CD8-positive, alpha-beta memory T cell (primary cell): Measurements from ENCODE around the gene TMEM18. TPM values are rescaled to one million over a fixed set of nuclear protein-coding genes. Genes with fewer than 3 reads are reported as not detected.

Experiments
- CTCF ChIA-PET: fragments of 350-600 bp; sonication (Branson Sonifier 250); formaldehyde crosslinking; loops from one replicate; lab custom pipeline; 2021; ENCODE audit warnings: antibody characterized with exemption; lab: Charles Lee
- POLR2A ChIA-PET: fragments of 350-600 bp; sonication (Branson Sonifier 250); formaldehyde crosslinking; loops from one replicate; lab custom pipeline; 2021; ENCODE audit warnings: antibody characterized with exemption; lab: Charles Lee
- DNase-seq, 5 donors: peaks; one replicate each; pipeline versions ENCODE4 v3.0.0 to v3.0.0-alpha.2; 2020 to 2022; ENCODE audit warnings: mixed read lengths in 1 of 5
- H3K27ac ChIP-seq: one replicate; pipeline ENCODE4 v1.7.0; 2013; ENCODE audit warnings: low read depth, mild to moderate bottlenecking, low read length, moderate library complexity
- H3K27me3 ChIP-seq: 2 replicates; pipeline ENCODE4 v1.7.0; 2013; ENCODE audit warnings: low read length, mild to moderate bottlenecking; ENCODE audit not compliant: insufficient read depth, poor library complexity, severe bottlenecking
- H3K36me3 ChIP-seq: 2 replicates; pipeline ENCODE4 v1.7.0; 2013; ENCODE audit warnings: mild to moderate bottlenecking, low read length, moderate library complexity; ENCODE audit not compliant: insufficient read depth
- H3K4me1 ChIP-seq: 2 replicates; pipeline ENCODE4 v1.7.0; 2013; ENCODE audit warnings: mild to moderate bottlenecking, low read length, moderate library complexity; ENCODE audit not compliant: insufficient read depth
- H3K4me3 ChIP-seq: 2 replicates; pipeline ENCODE4 v1.7.0; 2013; ENCODE audit warnings: mild to moderate bottlenecking, low read length
- H3K9me3 ChIP-seq: 2 replicates; pipeline ENCODE4 v1.7.0; 2013; ENCODE audit warnings: mild to moderate bottlenecking, low read length
- H3K27ac Mint-ChIP-seq, 8 donors: one replicate each; pipeline ENCODE4 v1.8.0; 2020 to 2021; ENCODE audit warnings: mixed read lengths in 8 of 8, mild to moderate bottlenecking in 6 of 8, inconsistent platforms in 3 of 8, moderate library complexity in 3 of 8
- H3K27me3 Mint-ChIP-seq, 2 donors: one replicate each; pipeline ENCODE4 v1.8.0; 2020 to 2021; ENCODE audit warnings: mixed read lengths in 2 of 2, mild to moderate bottlenecking in 1 of 2, moderate library complexity in 1 of 2
- H3K36me3 Mint-ChIP-seq, 3 donors: one replicate each; pipeline ENCODE4 v1.8.0; 2020 to 2021; ENCODE audit warnings: mixed read lengths in 3 of 3, inconsistent platforms in 1 of 3, mild to moderate bottlenecking in 1 of 3
- H3K4me1 Mint-ChIP-seq, 3 donors: one replicate each; pipeline ENCODE4 v1.8.0; 2020 to 2021; ENCODE audit warnings: mixed read lengths in 3 of 3, inconsistent platforms in 1 of 3, mild to moderate bottlenecking in 1 of 3
- H3K4me3 Mint-ChIP-seq, 7 donors: one replicate each; pipeline ENCODE4 v1.8.0; 2020 to 2021; ENCODE audit warnings: mixed read lengths in 7 of 7, mild to moderate bottlenecking in 6 of 7, moderate library complexity in 4 of 7, inconsistent platforms in 2 of 7
- H3K9me3 Mint-ChIP-seq, 5 donors: one replicate each; pipeline ENCODE4 v1.8.0; 2020 to 2022; ENCODE audit warnings: mixed read lengths in 5 of 5, mild to moderate bottlenecking in 3 of 5, moderate library complexity in 2 of 5, inconsistent platforms in 1 of 5
- polyA plus RNA-seq: library from polyadenylated mRNA; unstranded; fragments of 300-500 nt; fragmentation: Illumina TruSeq; gene quantifications from one replicate; pipeline ENCODE4 v1.2.3, GENCODE V29; 2021
- total RNA-seq, 2 experiments: library from RNA; stranded (reverse); gene quantifications; one replicate each; pipeline ENCODE4 v1.2.3, GENCODE V29; 2021

The TMEM18 gene
- total RNA-seq: 10 to 100 TPM; 20.7 to 23.3 TPM
- polyA plus RNA-seq: 22.2 TPM

DNA sequence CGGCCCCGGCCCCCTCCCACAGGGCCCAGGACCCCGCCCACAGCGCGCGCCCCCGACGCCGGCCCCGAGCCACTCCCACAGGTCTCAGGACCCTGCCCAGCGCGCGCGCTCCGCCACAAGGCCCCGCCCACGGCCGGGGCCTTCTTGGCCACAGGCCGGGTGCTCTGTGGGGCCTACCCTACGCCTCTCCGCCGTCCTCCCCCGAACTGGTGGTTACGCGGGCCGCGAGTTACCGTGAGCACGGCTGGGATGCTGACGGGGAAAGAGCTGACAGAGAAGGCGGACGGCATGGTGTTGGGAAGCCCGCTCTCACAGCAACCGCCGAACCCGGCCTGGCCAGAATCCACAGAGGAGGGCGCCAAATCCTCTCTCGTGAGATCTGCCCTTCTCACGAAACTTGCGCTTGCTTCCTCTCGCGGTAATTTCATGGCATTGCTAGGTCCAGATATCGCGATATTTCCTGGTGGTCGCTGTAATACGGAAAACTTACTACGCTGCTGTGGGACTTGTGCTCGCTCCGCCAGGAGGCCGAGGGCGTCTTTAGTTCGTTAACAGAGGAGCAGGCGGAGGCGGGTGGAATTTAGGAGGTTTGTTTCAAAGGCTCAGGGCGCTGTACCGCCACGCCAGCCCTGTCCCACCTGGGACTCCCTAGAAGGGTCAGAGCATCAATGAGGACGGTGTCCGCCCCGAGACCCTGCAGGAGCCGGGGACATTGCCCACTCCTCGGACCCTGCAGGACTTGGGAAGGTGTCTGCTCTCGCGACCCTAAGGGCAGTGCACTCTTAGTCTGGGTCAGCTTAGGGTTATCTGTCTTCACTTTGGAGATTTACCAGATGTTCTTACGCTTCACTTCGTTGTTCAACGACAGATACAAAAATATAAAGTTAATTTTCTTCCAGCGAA lies at the start of gene TMEM18:
TMEM18 (minus strand) TSS at position 351 of the 903 bp plus-strand sequence; CDS start at position 290, 61 bp downstream.
- Mint-ChIP-seq H3K27ac (peak within 1 kb of the TSS; percentile 91 to 99 (median 99)), H3K36me3 (peaks cover 0 to 35% (median 3%) of the 10 kb centered on the region in 3 donors), H3K4me3 (peak within 1 kb of the TSS; percentile 91 to 98 (median 95)), H3K9me3 (no peaks in the 10 kb centered on the region), H3K27me3 (no peaks in the 10 kb centered on the region), H3K4me1 (peaks cover 29 to 44% (median 38%) of the 10 kb centered on the region in 3 donors)
- no peaks in the 10 kb centered on the region for H3K27me3 ChIP-seq
- no peaks in the 10 kb centered on the region for H3K36me3 ChIP-seq
- CTCF ChIA-PET: interaction anchor here (1.4 to 2.1 kb wide), 2 partner anchors 60 to 240 kb away, joined by 3 to 4 read pairs; no protein-coding TSS in a partner anchor
- H3K4me3 ChIP-seq: peak within 1 kb of the TSS; percentile 74
- peaks cover 23% of the 10 kb centered on the region for H3K4me1 ChIP-seq
- peak within 1 kb of the TSS; percentile 88 for H3K27ac ChIP-seq
- H3K9me3 ChIP-seq: no peaks in the 10 kb centered on the region
- DNase-seq: peak; percentile 79 to 99 (median 98)
- POLR2A ChIA-PET: interaction anchor here (0.7 kb wide), 1 partner anchor 453 kb away, joined by 5 read pairs; no protein-coding TSS in a partner anchor

DNA sequence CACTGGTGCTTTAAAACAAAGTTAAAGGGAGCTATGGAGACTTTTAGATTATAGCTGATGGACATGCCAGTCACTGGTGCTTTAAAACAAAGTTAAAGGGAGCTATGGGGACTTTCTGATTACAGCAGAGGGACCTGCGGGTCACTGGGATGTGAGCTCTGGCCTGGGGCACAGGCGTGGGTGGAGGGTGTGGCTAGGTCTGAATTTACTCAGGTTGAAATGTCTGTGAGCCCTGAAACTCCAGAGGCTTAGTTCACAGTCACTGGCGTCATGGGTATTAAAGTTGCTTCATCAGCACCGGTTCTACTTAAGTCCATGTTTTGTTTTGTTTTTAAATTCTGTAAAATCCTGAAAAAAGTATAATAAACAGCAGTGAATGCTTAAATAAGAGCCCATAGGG lies 49.0 kb upstream of the TMEM18 start:
- Mint-ChIP-seq H3K27me3 (peaks cover 14 to 36% of the 10 kb centered on the region in 2 donors), H3K4me3 (no peak overlapping the region), H3K9me3 (no peaks in the 10 kb centered on the region), H3K27ac (no peak overlapping the region), H3K4me1 (peaks cover 0 to 11% (median 0%) of the 10 kb centered on the region in 3 donors), H3K36me3 (no peaks in the 10 kb centered on the region)
- ChIA-PET CTCF (no interaction called here), POLR2A (no interaction called here)
- Histone ChIP-seq H3K27me3 (no peaks in the 10 kb centered on the region), H3K9me3 (no peaks in the 10 kb centered on the region), H3K4me1 (no peaks in the 10 kb centered on the region), H3K4me3 (no peak overlapping the region), H3K36me3 (no peaks in the 10 kb centered on the region), H3K27ac (no peak overlapping the region)
- DNase-seq: no peak

DNA sequence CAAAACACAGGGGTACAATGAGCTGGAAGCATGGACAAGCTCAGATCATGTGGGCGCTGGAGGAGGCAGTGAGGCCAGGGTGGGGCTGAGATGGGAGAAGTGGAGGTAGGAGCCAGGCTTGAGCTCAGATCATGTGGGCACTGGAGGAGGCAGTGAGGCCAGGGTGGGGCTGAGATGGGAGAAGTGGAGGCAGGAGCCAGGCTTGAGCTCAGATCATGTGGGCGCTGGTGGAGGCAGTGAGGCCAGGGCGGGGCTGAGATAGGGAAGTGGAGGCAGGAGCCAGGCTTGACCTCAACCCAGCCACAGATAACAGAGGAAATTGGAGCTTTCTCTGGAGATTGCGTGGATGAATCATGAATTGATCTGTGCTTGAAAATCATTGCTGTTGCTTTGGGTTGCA lies 48.3 kb upstream of the TMEM18 start:
- ChIA-PET CTCF (no interaction called here), POLR2A (no interaction called here)
- Histone ChIP-seq H3K4me3 (no peak overlapping the region), H3K27me3 (no peaks in the 10 kb centered on the region), H3K4me1 (no peaks in the 10 kb centered on the region), H3K27ac (no peak overlapping the region), H3K36me3 (no peaks in the 10 kb centered on the region), H3K9me3 (no peaks in the 10 kb centered on the region)
- Mint-ChIP-seq H3K36me3 (no peaks in the 10 kb centered on the region), H3K4me1 (peaks cover 0 to 11% (median 0%) of the 10 kb centered on the region in 3 donors), H3K9me3 (no peaks in the 10 kb centered on the region), H3K27me3 (peaks cover 14 to 36% of the 10 kb centered on the region in 2 donors), H3K27ac (no peak overlapping the region), H3K4me3 (no peak overlapping the region)
- DNase-seq: no peak

DNA sequence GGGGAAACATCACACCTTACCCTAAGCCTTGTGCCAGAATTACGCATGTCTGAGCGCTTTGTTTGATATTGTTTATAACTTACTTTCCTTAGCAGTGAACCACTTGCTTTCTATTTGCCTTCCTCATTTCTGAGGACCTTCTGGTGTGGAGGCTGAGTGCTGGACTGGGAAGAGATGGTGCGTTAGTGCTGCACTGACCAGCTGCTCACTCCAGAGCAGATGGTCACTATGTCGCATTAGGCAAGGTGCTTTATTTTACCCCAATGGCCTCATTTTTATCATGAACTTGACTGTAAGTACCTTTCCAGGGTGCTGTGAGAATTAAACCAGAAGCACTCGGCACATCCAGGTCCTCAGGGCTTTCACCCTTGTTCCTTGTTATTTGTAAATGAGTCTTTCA lies 46.6 kb upstream of the TMEM18 start:
- Mint-ChIP-seq H3K9me3 (no peaks in the 10 kb centered on the region), H3K36me3 (no peaks in the 10 kb centered on the region), H3K4me1 (peaks cover 0 to 11% (median 0%) of the 10 kb centered on the region in 3 donors), H3K27ac (no peak overlapping the region), H3K4me3 (no peak overlapping the region), H3K27me3 (peaks cover 18 to 33% of the 10 kb centered on the region in 2 donors)
- ChIA-PET POLR2A (no interaction called here), CTCF (no interaction called here)
- H3K4me3 ChIP-seq: no peak overlapping the region
- no peaks in the 10 kb centered on the region for H3K9me3 ChIP-seq
- DNase-seq: no peak
- H3K36me3 ChIP-seq: no peaks in the 10 kb centered on the region
- no peaks in the 10 kb centered on the region for H3K4me1 ChIP-seq
- no peak overlapping the region for H3K27ac ChIP-seq
- H3K27me3 ChIP-seq: no peaks in the 10 kb centered on the region

DNA sequence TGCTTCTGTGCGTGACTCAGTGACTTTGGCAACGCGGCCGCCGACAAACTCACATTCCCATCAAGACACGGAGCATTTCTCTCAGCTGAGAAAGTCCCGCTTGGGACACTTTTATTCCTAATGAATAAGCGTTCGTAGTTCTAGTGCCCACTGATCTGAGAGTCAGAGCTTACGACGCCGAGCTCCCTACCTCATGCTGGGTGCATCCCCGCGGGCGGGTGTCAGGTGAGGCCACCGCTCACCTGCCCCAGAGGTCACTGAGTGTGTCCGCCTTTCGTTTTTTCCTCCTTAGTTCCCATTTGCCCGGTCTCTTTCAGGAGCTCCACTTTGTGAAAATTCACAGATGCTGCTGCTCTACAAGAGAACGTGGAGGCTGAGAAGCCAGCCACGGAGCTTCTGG lies 43.6 kb upstream of the TMEM18 start:
- Mint-ChIP-seq H3K36me3 (no peaks in the 10 kb centered on the region), H3K27me3 (peaks cover 16 to 35% of the 10 kb centered on the region in 2 donors), H3K4me1 (no peaks in the 10 kb centered on the region), H3K27ac (no peak overlapping the region), H3K4me3 (no peak overlapping the region), H3K9me3 (no peaks in the 10 kb centered on the region)
- Histone ChIP-seq H3K4me3 (no peak overlapping the region), H3K36me3 (no peaks in the 10 kb centered on the region), H3K4me1 (no peaks in the 10 kb centered on the region), H3K9me3 (no peaks in the 10 kb centered on the region), H3K27ac (no peak overlapping the region), H3K27me3 (no peaks in the 10 kb centered on the region)
- no peak for DNase-seq
- CTCF ChIA-PET: no interaction called here
- POLR2A ChIA-PET: no interaction called here

DNA sequence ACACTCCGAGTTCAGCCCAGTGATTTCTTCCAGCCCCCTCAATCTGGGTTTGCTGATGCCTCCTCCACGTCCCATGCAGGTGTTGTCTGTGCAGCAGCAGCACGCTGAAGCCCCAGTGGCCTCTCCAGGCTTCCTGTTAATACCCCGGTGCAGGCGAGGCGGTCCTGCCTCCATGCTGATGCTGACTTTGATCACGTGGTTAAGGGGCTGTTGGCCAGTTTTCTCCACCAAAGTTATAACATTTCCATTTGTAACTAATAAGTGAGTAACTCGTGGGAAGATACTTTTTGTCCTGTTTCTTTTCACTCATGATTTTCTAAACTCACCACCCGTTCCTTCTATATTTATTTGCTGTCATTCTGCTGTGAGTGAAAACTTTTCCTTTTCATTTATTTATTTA lies 42.5 kb upstream of the TMEM18 start:
- CTCF ChIA-PET: no interaction called here
- Mint-ChIP-seq H3K9me3 (peaks cover 0 to 1% (median 0%) of the 10 kb centered on the region in 5 donors), H3K27me3 (peaks cover 12 to 31% of the 10 kb centered on the region in 2 donors), H3K27ac (no peak overlapping the region), H3K4me3 (no peak overlapping the region), H3K36me3 (no peaks in the 10 kb centered on the region), H3K4me1 (no peaks in the 10 kb centered on the region)
- H3K9me3 ChIP-seq: no peaks in the 10 kb centered on the region
- H3K4me3 ChIP-seq: no peak overlapping the region
- no peak for DNase-seq
- H3K36me3 ChIP-seq: no peaks in the 10 kb centered on the region
- POLR2A ChIA-PET: no interaction called here
- no peak overlapping the region for H3K27ac ChIP-seq
- no peaks in the 10 kb centered on the region for H3K4me1 ChIP-seq
- no peaks in the 10 kb centered on the region for H3K27me3 ChIP-seq

DNA sequence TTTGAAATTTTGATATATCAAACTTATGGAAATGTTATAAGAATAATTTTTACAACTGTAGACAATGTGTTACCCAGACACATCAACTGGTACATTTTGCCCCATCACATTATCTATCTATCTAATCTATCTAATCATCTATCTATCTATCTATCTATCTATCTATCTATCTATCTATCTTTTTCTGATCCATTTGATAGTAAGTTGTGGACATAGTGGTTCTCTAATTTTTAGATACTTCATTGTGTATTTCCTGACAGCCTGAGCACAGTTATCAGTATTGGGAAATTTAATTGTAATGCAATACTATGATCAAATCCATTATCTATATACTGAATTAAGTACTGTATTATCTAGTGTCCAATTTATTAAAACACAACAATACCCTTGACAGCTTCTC lies 42.0 kb upstream of the TMEM18 start:
- Mint-ChIP-seq H3K27me3 (peaks cover 8 to 29% of the 10 kb centered on the region in 2 donors), H3K36me3 (no peaks in the 10 kb centered on the region), H3K9me3 (peaks cover 0 to 1% (median 0%) of the 10 kb centered on the region in 5 donors), H3K27ac (no peak overlapping the region), H3K4me1 (no peaks in the 10 kb centered on the region), H3K4me3 (no peak overlapping the region)
- Histone ChIP-seq H3K36me3 (no peaks in the 10 kb centered on the region), H3K4me1 (no peaks in the 10 kb centered on the region), H3K9me3 (no peaks in the 10 kb centered on the region), H3K4me3 (no peak overlapping the region), H3K27me3 (no peaks in the 10 kb centered on the region), H3K27ac (no peak overlapping the region)
- DNase-seq: no peak
- ChIA-PET CTCF (no interaction called here), POLR2A (no interaction called here)

DNA sequence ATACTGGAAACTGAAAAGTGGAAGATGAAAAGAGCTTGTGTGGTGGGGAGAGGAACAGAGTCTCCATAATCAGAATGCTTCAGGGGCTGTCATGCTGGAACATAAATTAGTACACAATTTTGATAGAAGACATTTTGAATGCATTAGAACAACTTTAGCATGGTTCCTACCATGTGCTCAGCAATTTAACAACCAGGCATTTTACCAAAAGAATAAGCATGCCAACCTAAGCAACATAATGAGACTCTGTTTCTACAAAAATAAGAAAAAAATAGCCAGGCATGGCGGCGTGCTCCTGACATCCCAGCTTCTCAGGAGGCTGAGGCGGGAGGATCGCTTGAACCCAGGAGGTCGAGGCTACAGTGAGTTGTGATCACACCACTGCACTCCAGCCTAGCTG lies 40.5 kb upstream of the TMEM18 start:
- no peaks in the 10 kb centered on the region for H3K36me3 Mint-ChIP-seq
- no peaks in the 10 kb centered on the region for H3K4me1 Mint-ChIP-seq
- peaks cover 0 to 1% (median 0%) of the 10 kb centered on the region in 5 donors for H3K9me3 Mint-ChIP-seq
- H3K27me3 Mint-ChIP-seq: peaks cover 9 to 32% of the 10 kb centered on the region in 2 donors
- Histone ChIP-seq H3K27me3 (no peaks in the 10 kb centered on the region), H3K36me3 (no peaks in the 10 kb centered on the region), H3K4me1 (no peaks in the 10 kb centered on the region), H3K27ac (no peak overlapping the region), H3K9me3 (no peaks in the 10 kb centered on the region), H3K4me3 (no peak overlapping the region)
- no peak overlapping the region for H3K4me3 Mint-ChIP-seq
- DNase-seq: no peak
- H3K27ac Mint-ChIP-seq: no peak overlapping the region
- ChIA-PET CTCF (no interaction called here), POLR2A (no interaction called here)
